DMS153 (cell line): ENCODE data around the gene CDPF1.

ENCODE experiments used
- DNase-seq: peaks from one replicate; lab custom pipeline; 2025; lab: John Stamatoyannopoulos, UW

The CDPF1 gene, protein sequence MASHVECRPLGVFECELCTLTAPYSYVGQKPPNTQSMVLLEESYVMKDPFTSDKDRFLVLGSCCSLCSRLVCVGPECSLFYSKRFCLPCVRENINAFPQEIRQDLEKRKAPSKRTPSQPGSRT

DNA sequence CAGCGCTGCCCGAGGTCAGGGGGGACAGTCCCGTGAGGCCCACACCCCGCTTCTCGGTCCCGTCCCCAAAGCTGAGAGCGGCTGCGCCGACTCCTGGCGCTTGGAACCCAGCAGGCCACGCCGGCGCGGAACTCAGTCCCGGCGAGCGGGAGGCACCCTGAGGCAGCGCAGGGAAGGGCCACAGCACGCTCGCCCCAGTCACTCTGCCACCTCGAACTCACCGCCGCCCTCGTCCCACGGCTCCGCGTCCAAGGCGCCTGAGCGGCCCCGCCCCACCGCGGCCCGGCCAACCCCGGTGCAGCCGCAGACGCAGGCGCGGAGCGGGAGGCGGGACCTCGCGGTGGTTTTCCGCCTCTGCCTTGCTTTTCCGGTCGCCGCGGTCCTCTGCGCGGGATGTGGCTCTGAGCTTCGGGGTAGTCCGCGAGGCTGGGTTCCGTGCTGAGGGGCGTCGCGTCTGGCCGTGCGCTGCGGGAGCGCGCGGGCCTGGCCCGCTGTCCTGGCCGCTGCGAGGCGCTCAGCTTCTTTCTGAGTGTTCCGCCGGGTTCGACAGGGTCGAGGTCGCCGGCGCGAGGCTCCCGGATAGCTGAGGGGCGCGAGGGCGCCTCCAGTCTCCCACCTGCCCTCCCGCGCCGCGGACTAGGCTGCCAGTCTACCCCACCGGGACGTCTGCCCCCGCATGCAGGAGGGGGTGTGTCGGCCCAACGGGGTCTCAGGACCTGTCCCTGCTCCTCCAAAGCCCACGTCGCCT is at the start of gene CDPF1:
CDPF1 (minus strand) TSS at position 259 of the 748 bp plus-strand sequence. CDS start 2,009 bp downstream, outside the sequence.
- DNase-seq: peak; percentile 89

DNA sequence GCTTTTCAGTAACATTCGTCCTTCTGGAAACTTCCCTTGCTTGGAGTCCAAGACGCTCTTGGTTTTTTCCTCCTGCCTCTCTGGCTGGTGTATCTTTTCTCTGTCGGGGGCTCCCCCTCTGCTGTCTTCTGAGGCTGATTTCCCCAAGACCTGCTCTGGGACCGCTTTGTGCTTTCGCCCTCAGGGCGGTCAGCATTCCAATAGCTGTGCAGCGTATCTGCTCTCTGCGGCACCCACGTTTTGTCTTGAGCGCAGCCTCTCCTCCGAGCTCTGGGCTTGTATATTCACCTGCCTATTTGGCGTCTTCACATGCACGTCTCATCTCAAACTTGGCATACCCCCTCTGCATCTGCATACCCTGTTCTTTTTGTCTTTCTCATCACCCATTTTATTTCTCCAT is 49.0 kb upstream of the CDPF1 start:
- DNase-seq: no peak

DNA sequence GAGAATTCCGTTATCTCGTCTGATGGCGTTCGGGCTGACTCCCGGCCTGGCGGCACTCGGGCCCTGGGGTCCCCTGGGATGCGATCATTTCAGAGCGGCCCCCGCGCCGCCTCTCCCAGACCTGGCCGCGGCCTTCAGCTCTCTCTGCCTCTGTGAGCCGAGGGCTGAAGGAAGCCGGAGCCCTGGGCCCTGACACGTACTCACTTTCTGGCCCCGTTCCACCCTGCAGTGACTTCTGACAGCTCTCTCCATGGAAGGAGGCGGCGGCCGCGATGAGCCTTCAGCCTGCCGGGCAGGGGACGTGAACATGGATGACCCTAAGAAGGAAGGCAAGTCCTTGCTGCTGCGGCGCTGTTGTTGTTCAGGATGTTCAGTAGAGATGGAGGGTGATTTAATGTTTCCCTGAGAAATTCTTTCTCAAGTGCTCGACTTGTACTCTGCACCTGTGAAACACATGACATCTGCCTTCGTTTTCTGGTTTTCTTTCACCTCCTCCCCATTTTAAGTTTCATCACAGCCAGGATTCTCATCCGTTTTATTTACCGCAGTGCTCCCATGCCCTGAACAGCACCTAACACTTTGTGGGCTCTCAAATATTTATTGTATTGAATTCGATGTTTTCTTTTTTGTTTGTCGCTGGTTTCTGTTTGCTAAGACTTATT is 47.2 kb upstream of the CDPF1 start:
- DNase-seq: no peak

DNA sequence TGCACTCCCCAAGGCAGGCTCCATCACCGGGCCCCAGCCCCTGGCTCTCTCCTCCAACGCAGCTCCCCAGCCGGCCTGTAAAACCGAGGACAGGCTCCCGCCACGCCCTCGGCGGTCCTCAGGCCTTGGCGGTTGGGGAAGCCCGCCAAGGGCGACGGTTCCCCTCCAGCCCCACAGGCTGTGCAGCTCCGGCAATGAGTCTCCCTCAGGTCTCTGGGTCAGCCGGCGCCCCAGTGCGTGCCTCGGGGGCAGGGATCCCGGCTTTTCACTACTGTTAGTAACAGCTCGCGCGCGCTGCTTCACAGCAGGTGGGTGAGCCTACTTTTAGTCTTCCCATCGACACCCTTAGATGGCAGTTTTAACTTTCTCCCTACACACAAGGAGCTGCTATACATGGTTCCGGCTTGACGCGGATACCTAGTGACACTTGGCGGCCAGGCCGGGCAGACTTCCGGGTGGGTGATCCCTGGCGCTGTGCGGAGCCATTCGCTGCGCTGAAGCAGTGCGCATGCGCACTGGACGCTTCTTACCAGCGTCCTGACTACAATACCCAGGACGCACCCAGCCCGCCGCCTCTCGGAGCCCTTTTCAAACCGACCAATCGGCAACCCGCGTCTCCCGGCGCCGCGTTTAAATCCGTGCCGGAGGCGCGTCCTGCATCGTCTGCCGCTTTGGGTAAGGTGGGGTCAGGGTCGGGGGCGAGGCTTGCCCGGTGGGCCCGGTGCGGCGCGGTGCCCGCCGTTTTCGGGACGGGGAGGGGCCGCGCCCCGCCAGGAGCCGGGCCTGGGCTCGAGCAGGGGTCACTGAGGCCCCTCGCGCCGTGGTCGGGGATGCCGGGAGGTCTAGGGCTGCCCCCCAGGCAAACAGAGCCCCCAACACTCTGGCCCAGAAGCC is 46.4 kb upstream of the CDPF1 start, which contains the start of gene GTSE1:
GTSE1 (plus strand) TSS at position 614 of the 894 bp plus-strand sequence. CDS start 531 bp downstream, outside the sequence.
- peak; percentile 98 for DNase-seq

DNA sequence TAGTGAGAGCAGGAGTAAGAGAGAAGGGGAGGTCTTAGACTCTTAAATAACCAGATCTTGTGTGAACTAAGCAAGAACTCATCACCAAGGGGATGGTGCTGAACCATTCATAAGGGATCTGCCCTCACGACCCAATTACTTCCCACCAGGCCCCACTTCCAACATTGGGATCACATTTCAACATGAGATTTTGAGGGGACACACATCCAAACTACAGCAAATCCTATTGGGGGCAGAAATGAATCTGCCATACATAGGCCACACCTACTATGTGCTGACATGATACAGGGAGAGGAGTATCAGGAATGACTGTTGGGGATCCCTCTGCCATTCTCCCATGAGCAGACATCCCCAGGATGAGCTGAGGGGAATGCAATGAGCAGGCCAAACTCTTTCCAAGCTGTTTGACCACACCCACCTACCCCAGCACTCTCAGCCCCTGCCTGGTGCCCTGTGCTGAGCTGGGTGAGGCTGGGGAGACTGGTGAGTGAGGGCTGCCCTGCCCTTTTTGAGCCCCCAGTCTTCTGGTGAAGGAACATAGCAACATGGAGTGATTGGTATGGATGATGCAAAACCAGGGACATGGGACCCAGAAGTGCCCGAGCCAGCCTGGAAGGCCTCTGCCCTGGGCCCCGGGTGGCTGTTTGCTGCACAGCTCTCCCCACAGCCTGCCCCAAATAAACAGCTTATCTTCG is 45.3 kb upstream of the CDPF1 start:
- DNase-seq: no peak

DNA sequence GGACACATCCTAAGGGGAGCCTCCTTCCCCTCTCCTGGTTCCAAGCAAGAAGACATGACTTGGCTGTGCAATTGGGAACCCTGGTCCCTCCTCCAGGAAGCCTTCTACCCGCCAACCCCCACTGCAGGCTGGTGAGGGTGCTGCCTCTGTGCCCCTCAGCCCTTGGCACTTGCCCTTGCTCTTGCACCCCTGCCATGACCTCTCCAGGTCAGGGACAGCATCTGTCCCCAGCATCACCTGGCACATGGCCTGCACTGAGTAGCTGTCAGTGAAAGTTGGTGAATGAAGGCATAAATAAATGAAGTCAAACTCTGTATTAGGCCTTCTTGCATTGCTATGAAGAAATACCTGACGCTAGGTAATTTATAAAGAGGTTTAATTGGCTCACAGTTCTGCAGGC is 44.7 kb upstream of the CDPF1 start:
- DNase-seq: no peak

DNA sequence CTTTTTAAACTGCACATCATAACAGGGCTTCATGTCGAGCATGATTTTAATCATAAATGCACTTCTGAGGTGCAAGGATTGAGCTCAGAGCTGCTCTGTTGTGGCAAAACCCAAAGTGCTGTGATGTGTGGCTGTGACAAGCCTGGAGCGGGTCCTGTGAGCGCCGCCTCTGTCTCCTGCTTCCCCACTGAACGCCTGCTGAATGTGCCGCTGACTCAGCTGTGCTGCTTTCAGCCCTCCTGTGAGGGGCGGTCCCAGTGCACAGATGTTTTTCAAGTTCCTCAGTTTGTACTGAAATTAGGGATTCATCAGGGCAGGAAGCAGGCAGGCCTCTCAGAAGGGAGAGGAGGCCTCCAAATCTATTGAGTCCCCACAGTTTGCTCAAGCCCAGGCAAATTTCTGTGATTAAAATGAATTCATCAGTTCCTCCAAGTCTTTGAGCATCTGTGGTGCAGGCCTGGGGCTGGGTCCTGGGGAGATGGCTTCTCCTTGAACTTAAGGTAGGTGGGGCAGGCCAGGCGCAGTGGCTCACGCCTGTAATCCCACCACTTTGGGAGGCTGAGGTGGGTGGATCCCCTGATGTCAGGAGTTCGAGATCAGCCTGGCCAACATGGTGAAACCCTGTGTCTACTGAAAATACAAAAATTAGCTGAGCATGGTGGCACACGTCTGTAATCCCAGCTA is 43.6 kb upstream of the CDPF1 start:
- DNase-seq: no peak

DNA sequence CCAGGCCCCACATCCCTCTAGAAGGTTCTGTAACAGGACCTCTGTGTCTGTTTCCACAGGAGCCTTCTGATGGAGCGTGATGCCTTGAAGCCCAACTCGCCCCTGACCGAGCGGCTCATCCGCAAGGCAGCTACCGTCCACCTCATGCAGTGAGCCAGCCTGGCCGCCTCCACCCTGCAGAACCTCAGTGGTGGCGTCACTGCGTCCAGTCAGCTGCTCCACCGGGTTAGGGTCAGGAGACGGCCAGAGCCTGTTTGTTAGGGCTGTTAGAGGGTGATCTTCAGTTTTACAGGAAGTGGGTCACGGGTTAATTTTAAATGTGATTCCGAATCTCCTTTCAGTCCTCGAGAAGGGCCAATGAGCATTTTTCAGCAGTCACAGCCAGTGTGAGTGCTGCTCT is 42.6 kb upstream of the CDPF1 start:
- no peak for DNase-seq

DNA sequence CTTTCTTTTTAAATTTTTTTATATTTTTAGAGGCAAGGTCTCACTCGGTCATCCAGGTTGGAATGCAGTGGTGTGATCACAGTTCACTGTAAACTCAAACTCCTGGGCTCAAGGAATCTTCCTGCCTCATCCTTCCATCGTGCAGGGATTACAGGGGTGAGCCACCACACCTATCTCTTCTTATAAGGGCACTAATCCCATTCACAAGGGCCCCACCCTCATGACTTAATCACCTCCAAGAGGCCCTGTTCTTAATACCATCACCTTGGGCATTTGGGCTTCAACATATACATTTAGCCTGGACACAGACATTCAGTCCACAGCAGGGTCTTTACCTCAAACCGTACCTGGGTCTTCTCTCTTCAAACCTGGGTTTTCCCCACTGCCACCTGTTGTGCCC is 42.1 kb upstream of the CDPF1 start:
- no peak for DNase-seq

DNA sequence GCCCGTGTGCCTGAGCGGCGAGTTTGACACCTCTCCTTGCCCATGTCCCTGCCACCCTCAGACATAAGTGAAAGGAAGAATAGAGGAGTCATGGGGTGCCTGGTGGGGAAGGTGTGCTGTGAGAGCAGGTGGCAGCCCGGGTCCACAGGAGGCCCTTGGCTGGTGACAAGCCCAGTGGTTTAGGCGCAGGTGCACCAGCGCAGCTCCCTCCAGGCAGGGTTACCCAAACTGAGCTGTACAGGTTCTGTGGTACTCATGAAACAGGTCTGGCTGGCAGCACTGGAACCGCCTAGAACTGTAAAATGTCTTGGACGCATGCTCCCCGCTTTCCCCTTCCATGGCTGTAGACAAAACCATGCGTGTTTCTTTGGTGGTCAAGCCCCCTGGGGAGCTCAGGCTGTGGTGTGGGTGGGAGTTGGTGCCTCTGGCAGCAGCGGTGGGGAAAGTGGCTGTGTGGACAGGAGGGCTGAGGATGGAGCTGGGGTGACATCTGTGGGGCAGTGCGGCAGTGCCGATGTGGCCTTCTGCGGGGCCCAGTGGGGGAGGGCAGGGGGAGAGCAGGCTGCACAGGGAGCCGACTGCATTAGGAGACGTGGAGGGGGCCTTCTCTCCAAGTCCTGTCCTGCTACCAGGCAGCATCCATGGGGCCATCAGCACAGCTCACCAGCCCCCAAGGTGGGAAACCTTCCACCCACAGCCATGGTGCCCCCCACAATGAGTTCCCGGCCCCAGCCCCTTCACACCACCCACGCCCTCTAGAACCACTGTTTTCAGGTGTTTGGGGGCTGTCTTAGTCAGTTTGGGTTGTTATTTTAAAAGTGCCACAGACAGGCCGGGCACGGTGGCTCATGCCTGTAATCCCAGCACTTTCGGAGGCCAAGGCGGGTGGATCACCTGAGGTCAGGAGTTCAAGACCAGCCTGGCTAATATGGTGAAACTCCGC is 41.0 kb upstream of the CDPF1 start:
- DNase-seq: no peak

DNA sequence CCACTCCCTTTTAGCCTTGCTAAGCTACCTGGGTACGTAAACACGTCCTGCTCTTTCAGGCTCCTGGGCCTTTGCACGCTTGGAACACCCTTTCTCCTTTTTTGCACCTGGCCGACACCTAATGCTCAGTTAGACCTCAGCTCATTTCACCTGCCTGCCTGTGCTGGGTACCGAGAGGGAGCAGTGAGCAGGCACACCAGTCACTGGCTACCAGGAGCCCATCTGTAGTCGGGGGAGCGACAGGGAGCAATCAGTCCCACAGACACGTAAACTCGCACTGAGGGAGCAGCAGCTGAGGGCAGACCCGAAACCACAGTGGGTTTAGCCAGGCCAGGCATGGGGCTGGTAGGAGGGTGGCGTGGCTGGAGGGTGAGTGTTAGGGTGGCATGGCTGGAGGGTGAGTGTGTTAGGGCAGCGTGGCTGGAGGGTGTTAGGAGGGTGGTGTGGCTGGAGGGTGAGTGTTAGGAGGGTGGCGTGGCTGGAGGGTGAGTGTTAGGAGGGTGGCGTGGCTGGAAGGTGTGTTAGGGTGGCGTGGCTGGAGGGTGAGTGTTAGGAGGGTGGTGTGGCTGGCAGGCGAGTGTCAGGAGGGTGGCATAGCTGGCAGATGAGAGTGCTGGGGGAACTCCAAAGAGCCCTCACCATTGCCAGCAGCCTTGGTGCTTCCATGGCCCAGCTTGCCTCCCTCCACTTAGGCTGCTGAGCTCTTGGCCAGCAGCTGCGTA is 40.2 kb upstream of the CDPF1 start:
- DNase-seq: no peak

DNA sequence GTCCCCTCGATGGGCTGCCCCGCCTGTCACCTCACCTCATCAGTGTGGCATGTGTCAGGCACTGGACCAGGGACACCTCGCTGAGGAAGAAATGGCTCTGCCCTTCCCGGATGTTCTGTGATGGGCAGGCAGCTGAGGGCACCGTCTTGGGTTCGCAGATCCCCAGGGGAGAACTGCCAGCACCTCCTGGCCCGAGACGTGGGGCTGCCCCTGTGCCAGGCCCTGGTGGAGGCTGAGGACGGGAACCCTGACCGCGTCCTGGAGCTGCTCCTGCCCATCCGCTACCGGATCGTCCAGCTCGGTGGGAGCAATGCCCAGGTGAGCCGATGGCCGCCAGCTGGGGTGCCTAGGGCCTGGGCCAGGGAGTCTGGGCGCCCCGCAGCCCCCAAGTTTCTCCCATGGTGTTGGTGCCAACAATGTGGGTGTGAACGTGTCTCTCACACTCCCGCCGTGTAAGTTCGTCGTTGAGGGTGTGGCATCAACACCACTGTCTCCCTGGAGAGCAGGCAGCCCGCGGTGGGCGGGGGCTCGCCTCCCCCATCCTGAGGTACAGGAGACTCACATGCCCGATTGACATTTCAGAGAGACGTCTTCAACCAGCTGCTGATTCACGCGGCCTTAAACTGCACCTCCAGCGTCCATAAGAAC is 39.3 kb upstream of the CDPF1 start:
- DNase-seq: no peak

DNA sequence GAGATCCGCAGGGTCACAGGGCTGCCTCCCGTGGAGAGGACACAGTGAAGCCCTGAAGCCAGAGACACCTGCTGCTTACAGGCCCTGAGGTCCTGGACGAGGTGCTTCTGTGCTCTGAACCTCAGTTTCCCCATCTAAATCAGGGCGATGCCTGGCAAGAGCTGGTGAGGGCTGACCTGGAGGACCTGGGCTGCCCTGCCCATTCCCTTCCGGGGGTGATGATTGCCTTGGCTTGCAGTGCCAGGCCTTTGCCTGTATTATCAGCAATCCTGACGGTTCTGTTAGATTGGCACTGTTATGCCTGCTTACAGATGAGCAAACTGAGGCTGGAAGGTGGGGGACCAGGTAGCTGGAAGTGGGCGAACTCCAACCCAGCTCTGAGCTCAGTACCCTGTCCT is 38.8 kb upstream of the CDPF1 start:
- no peak for DNase-seq

DNA sequence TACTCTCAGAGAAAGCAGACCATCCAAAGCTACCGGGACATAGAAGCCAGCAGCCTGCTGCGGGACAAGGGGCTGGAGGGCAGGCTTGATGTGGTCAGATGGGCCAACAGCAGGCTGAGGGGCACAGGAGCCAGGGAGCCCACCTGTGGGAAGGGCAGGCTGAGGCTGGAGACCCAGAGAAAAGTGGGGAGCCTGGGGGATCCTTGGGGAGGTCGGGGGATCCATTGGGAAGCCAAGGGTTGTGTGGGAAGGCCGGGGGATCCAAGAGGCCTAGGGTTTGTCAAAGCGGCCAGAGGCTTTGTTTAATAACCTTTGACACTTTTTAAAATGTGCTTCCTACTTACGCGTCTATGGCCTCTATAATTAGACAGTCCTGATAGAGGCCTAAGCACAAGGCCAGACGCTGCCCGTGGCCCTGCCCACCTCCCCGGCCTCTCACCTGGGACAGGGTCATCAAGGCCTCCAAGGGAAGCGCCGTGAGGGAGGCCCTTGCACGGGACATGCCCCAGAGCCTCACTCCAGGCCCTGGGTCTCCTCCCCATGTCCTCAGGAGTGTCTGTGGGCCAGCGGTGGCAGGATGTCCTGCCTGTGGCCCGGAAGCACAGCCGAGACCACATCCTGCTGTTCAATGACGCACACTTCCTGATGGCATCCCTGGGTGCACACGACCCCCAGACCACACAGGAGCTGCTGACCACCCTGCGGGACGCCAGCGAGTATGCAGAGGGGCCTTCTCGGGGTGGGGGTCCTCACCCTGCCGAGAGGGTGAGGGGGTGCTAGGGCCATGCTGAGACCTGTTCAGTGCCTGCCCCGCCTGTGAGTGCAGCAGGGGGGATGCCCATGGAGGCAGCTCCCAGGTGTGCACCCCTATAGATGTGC is 38.0 kb upstream of the CDPF1 start:
- DNase-seq: no peak

DNA sequence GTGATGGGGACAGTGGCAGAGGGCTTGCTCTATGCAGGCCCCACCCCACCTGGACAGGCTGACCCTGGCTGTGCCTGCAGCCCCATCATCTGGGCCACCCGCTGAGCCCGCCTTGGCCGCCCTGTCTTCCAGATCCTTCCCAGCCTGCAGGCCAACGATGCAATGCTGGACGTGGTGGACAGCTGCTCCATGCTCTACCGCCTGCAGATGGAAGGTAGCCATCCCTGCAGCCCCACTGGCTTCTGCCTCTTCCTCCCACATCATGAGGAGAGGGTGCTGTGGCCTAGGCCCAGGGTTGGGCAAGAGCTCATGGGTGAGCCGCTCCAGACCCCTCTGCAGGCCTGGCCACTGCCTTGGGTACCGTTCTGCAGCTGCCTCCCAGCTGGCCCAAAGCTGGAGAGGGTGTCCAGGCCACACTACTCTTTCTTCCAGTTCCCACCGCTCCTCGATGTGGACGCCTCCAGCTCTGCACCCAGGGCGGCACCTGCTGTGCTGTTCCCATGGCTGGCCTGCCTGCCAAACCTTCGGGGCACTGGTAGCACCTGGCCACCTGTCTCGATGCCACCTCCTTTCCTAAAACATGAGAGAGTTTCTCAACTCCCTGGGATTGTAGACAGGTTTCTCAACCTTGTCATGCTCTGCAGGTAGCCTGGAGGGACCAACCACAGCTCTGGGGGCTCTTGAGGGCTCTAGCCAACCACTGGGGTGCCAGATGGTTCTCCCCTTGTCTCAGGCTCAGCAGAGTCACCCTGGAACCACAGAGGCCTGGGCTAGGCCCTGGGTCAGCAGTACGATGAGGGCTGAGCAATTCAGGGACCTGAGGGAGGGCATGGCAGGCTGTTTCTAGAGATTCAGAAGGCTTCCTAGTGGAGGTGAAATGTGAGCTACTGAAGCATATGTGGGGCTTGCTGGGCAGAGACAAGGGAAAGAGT is 37.1 kb upstream of the CDPF1 start:
- DNase-seq: no peak

DNA sequence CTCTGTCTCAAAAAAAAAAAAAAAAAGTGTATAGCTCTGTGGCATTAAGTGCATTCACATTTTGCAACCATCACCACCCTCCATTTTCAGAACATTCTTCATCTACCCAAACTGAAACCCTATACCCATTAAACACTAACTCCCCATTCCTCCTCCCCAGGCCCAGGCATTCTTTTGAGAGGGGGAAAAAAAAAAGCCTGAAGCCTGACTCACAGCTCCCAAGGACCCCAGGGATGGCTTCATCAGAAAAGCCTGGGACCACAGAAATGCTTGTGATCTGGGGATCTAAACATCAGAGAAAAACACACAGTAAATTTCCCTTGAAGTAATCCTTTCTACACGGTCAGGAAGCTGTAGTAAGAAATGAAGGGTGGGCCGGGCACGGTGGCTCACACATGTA is 35.9 kb upstream of the CDPF1 start:
- DNase-seq: no peak
